Activated CD8-positive, alpha-beta memory T cell treated with anti-CD3 and anti-CD28 coated beads, Interleukin-2, amount 50 U/mL, for 1 hour (primary cell): Measurements from ENCODE around the gene UGGT1.
"Not testable (repeated sequence)": the region's sequence is repeated elsewhere in the genome, so short reads cannot be mapped to it uniquely, and the experiment has no call there.

Experiments
- DNase-seq: peaks from one replicate; pipeline ENCODE4 v3.0.0-alpha.2; 2020; ENCODE audit errors: extremely low read depth

The UGGT1 gene

GRCh38 chr2:128115921-128116623 is 25.1 kb downstream of the UGGT1 start:
- no peak for DNase-seq

- no peak for DNase-seq
Observed at GRCh38 chr2:128134573-128134972, 43.6 kb downstream of the UGGT1 start.

- DNase-seq = no peak
Observed at GRCh38 chr2:128137094-128137616, 46.2 kb downstream of the UGGT1 start.

- no peak for DNase-seq
Observed at GRCh38 chr2:128139624-128140023, 48.6 kb downstream of the UGGT1 start.

- no peak for DNase-seq
Observed at GRCh38 chr2:128145651-128146050, 54.7 kb downstream of the UGGT1 start.

GRCh38 chr2:128153786-128154185 is 62.8 kb downstream of the UGGT1 start:
- DNase-seq = no peak

- DNase-seq = no peak
Observed at GRCh38 chr2:128154225-128154624, 63.2 kb downstream of the UGGT1 start.

GRCh38 chr2:128155970-128156369 is 65.0 kb downstream of the UGGT1 start:
- DNase-seq = no peak

GRCh38 chr2:128156812-128157211 is 65.8 kb downstream of the UGGT1 start:
- no peak for DNase-seq

- no peak for DNase-seq
Observed at GRCh38 chr2:128157644-128158043, 66.6 kb downstream of the UGGT1 start.

- no peak for DNase-seq
Observed at GRCh38 chr2:128158176-128158575, 67.2 kb downstream of the UGGT1 start.

- no peak for DNase-seq
Observed at GRCh38 chr2:128159437-128159836, 68.4 kb downstream of the UGGT1 start.

- DNase-seq = no peak
Observed at GRCh38 chr2:128160616-128161275, 69.7 kb downstream of the UGGT1 start.

- no peak for DNase-seq
Observed at GRCh38 chr2:128162266-128162665, 71.3 kb downstream of the UGGT1 start.

- no peak for DNase-seq
Observed at GRCh38 chr2:128164311-128164710, 73.3 kb downstream of the UGGT1 start.

GRCh38 chr2:128166746-128167353 is 75.8 kb downstream of the UGGT1 start:
- DNase-seq = no peak

- no peak for DNase-seq
Observed at GRCh38 chr2:128169094-128169493, 78.1 kb downstream of the UGGT1 start.

- DNase-seq = no peak
Observed at GRCh38 chr2:128169497-128169896, 78.5 kb downstream of the UGGT1 start.

GRCh38 chr2:128169933-128170709 is 79.1 kb downstream of the UGGT1 start:
- no peak for DNase-seq

- DNase-seq = no peak
Observed at GRCh38 chr2:128170776-128171175, 79.8 kb downstream of the UGGT1 start.

- DNase-seq = no peak
Observed at GRCh38 chr2:128172191-128172590, 81.2 kb downstream of the UGGT1 start.

- DNase-seq = not testable (repeated sequence)
Observed at GRCh38 chr2:128174067-128174466, 83.1 kb downstream of the UGGT1 start.
